Measurements from ENCODE around the gene RGL1. TPM values are rescaled to one million over a fixed set of nuclear protein-coding genes. Genes with fewer than 3 reads are reported as not detected.
A peak's percentile ranks its signal among the peaks of the same experiment; 100 is the strongest.
"Not testable (repeated sequence)": the region's sequence is repeated elsewhere in the genome, so short reads cannot be mapped to it uniquely, and the experiment has no call there.

RGL1 gene
- total RNA-seq, 2 donors from 2014 or later, result 22.5 to 32.7 TPM

DNA sequence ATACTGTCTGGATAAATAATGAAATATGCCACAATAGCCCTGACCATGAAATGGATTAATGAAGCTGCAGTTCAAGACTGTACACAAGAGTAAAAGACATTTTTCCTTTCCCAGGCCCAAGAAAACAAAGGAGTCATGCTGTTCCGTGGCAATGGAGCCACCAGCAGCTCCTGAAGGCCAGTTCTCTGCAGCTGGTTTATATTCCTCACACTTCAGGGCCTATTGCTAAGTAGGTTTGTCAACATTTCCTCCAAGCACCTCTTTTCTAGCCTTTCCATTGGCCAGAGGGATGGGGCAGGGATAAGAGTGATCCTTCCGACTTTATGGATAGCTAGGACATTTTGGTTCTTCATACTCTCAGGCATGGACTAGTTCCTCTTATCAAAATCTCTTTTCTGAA, 24.2 kb upstream of the RGL1 start:
- intact Hi-C loops (cut with DNase I), result no loop called here
- no peak for DNase-seq
- peak in 1 of 2 donors; percentile 58 for ATAC-seq

DNA sequence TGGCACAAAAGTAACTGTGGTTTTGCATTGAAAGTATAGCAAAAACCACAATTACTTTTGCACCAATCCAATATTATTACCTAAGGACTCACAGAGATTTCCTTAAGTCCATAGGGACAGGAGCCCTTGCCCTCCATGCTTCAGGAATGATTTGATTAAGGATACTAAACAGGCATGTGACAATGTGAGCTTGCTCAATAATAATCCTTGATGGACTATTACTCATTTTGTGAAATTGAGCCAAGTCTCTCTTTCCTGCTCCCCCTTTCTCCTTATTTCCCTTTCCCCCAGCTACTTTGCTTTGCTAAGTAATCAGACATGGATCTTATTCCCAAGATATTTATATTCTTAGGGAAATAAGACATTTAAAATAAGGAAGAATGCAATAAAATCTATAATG, 21.6 kb upstream of the RGL1 start:
- no peak for DNase-seq
- intact Hi-C loops (cut with DNase I), result no loop called here
- peak; percentile 29 to 42 for ATAC-seq

DNA sequence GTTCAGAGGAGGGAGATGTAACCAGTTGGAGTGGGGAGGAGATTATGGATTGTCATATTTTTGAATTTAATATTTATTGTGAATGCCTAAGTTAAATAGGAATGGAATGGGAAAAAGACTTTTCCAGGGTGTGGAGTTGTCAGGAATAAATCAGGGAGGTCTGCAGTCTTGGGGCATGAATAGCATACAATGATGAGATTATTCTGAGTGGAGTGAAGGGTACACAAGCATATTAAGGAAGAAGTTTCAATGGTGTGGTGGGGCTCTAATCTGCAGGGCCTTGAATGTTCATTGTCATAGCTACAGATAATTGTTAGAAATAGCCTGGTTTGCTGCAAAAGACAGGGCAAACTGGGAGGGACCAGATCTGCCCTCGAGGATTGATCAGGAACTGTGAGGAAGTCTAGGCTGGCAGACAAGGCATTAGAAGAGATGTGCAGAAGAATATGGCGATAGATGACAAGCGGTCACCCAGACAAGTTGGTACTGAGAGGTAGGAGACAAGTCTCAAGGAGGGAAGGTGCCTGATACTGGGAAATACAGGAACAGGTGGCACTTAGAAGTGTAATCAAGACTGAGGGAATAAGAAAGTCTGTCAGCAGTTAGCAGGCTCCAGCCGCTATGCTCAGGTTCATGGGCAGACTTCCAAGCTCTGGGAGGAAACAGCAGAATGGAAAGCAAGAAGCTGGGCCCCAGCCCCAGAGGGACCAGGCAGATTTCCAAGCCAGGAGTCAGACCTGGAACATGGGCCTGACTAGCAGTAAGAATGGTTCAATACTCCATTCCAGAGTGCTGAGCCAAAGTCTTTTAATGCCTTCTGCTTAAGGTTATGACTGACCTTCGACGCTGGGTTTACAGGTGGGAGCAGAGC, 20.9 kb upstream of the RGL1 start:
- intact Hi-C loops (cut with DNase I), result no loop called here
- ATAC-seq, result peak; percentile 49 to 88
- DNase-seq, result peak; percentile 63

DNA sequence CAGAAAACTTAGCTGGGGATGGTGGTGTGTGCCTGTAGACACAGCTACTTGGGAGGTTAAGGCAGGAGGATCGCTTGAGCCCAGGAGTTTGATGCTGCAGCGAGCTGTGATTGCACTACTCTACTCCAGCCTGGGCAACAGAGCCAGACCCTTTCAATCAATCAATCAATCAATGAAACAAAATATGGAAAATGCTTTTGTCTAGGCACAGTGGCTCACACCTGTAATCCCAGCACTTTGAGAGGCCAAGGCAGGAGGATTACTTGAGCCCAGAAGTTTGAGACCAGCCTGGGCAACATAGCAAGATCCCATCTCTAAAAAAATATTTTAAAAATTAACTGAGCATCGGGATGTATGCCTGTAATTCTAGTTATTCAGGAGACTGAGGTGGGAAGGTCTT, 19.0 kb upstream of the RGL1 start:
- intact Hi-C loops (cut with DNase I); DNase-seq; ATAC-seq: not testable (repeated sequence)

DNA sequence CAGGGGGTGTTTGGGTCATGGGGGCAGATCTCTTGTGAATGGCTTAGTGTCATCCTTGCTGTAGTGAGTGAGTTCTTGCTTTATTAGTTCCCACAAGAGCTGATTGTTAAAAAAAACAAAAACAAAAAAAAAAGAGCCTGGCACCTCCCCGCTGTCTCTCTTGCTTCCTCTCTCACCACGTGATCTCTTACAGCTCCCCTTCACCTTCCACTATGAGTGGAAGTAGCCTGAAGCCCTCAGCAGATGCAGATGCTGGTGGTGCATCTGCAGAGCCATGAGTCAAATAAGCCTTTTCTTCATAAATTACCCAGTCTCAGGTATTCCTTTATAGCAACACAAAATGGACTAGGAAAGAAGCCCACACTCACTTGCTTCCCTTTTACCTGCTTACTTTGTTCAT, 17.2 kb upstream of the RGL1 start:
- no peak for ATAC-seq
- no peak for DNase-seq
- intact Hi-C loops (cut with DNase I), result no loop called here

DNA sequence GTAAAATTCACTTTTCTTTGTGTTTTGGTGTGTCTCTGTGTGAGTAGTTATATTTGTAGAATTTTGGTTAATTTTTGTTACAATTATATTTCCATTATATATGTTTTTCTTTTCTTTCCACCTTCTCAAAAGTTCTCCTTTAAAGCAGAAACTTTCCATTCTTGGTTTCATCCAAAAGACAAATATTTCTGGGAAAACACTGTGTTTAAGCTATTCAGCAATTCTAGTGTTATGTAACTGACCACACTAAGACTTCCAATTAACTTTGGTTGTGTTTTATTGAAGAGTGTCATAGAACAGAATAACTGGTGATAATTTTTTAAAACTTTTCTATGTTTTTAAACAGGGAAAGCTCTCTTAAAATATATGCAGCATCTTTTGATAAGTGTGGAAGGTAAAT, 13.6 kb upstream of the RGL1 start:
- DNase-seq (no peak), ATAC-seq (no peak)
- intact Hi-C loops (cut with DNase I), result no loop called here

DNA sequence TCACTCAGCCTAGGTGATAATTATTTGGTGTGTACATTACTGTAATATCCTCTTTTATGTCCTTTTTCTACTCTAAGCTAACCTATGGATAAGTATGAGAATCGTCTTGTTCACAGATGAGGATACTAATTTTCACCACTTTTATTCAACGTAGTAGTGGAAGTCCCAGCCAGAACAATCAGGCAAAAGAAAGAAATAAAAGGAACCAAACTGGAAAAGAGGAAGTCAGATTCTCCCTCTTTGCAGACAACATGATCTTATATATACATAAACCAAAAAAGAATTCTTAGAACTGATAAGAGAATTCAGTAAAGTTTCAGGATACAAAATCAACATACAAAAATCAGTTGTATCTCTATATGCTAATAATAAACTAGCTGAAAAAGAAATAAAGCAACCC, 12.6 kb upstream of the RGL1 start:
- ATAC-seq (no peak), DNase-seq (no peak)
- intact Hi-C loops (cut with DNase I), result no loop called here

DNA sequence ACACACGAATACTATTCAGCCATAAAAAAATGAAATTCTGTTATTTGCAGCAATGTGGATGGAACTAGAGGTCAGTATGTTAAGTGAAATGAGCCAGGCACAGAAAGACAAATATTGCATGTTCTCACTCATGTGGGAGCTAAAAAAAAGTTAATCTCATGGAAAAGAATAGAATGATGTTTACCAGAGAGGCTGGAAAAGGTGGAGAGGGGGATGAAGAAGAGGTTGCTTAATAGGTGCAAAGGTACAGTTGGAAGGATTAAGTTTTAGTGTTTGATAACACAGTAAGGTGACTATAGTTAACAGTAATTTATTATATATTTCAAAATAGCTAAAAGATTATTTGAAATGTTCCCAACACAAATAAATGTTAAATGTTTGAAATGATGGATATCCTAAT, 10.8 kb upstream of the RGL1 start:
- intact Hi-C loops (cut with DNase I), result no loop called here
- DNase-seq (no peak), ATAC-seq (no peak)

DNA sequence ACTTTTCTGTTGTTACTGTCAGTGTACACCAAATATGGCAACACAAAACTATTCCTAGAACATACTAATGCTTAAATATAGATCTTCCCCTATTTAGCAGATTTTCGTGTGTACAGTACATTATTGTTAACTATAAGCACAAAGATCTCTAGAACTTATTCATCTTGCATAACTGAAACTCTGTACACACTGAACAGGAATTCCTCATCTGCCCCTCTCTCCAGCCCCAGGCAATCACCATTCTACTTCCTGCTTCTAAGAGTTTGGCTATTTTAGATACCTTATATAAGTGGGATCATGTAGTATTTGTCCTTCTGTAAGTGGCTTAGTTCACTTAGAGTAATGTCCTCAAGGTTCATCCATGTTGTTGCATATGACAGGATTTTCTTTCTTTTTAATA, 4.5 kb upstream of the RGL1 start:
- DNase-seq (no peak), ATAC-seq (no peak)
- intact Hi-C loops (cut with DNase I), result loop anchor here in 1 of 2 donors (10.0 kb wide), 1 partner anchor 114 kb away; no protein-coding TSS in a partner anchor

DNA sequence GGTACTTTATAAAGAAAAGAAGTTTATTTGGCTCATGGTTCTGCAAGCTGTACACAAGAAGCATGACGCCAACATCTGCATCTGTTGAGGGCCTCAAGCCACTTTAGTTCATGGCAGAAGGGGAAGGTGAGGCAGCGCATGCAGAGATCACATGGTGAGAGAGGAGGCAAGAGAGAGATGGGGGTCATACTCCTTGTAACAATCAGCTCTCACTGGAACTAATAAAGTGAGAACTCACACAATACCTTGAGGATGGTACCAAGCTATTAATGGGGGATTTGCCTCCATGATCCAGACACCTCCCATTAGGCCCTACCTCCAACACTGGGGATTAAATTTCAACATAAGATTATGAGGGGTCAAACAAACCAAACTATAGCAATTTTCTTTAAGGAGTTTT, 3.3 kb upstream of the RGL1 start:
- no peak for DNase-seq
- intact Hi-C loops (cut with DNase I), result loop anchor here in 1 of 2 donors (10.0 kb wide), 1 partner anchor 113 kb away; no protein-coding TSS in a partner anchor
- ATAC-seq, result no peak

DNA sequence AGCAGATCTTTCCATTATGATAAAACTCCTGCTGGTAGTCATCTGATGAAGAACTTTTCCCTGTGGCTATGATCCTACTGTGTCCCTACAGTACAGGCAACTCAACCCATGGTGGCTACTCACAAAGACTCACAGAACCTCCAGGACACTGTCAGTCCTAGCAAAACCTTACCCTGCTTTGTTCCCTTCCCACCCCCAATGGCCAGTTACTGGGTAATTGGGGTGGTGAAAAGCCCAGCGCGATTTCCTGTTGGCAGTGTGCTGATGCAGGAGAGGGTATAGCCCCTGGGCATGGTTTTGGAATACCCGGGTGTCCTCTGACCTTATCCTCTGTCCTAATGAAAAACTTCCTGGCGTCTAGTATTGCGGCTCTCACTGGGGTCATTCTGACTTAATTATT, 533 bp upstream of the RGL1 start:
- intact Hi-C loops (cut with DNase I), result loop anchor here in 1 of 2 donors (10.0 kb wide), 1 partner anchor 110 kb away; no protein-coding TSS in a partner anchor
- DNase-seq (peak; percentile 24), ATAC-seq (peak in 1 of 2 donors; percentile 33)

DNA sequence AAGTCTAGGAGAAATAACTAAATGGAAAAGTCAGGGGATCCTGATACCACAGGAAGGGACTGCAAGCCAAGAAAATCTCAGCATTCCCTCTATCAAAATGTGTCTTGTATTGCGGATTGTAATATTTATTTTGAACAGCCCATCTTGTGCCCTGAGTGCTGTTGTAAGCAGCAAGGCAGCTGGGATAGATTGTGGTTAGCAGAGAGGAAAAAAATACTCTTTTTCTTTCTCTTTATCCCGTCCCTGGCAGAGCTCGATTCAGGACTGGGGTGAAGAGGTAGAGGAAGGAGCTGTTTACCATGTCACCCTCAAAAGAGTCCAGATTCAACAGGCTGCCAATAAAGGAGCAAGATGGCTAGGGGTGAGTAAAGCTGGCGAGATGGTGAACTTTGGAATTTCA, 1.2 kb downstream of the RGL1 start:
- peak in 1 of 2 donors; percentile 1 for ATAC-seq
- intact Hi-C loops (cut with DNase I), result loop anchor here in 1 of 2 donors (10.0 kb wide), 1 partner anchor 109 kb away; no protein-coding TSS in a partner anchor
- DNase-seq, result no peak

DNA sequence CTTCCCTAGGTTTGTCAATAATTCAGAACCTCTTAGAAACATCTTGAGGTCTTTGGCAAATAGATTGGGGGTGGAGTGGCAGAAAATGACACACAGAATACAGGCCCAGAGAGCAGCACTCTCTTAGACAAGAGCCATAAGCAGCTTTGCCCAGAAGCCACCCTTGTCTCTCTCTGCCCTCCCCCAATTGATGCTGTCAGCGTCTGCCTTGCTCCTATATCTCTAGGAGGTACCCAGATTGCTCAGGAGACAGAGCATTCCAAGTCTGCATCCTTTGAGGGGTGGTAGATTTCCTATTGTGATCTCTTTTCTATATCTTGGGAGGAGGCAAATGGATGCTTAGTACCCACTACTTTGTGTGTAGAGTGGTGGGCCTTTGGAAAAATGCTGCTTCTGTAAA, 1.8 kb downstream of the RGL1 start:
- intact Hi-C loops (cut with DNase I), result loop anchor here in 1 of 2 donors (10.0 kb wide), 1 partner anchor 108 kb away; no protein-coding TSS in a partner anchor
- DNase-seq (no peak), ATAC-seq (no peak)

DNA sequence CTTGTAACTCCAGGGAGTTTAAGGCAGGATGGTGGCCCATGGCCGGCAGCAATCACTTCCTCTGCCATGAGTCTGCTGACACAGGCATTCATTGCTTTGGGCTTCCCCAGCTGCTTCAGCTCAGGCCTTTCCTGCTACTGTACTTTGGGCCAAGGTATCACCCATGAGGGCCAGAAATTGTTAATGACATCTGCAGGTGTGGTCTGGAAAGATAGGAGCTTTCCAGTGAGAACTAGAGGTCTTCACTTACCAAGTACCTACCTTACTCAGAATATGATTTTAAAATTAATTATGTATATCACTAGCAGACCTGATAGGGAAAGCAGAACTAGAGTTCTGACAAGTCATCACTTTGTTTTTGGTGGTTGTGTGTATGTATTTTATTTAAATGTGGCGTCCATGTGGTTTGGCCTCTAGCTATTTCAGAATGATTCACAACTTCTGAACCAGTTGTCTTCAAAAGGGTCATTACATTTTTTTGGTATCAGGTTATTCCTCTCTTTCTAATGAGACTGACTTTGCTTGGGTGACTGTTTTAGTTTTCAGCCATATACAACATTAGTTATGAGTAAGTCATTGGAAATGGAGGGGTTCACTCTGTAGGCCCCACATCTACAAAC, 2.7 kb downstream of the RGL1 start:
- peak; percentile 40 for DNase-seq
- intact Hi-C loops (cut with DNase I), result loop anchor here in 1 of 2 donors (10.0 kb wide), 1 partner anchor 107 kb away; no protein-coding TSS in a partner anchor
- ATAC-seq, result peak in 1 of 2 donors; percentile 22

DNA sequence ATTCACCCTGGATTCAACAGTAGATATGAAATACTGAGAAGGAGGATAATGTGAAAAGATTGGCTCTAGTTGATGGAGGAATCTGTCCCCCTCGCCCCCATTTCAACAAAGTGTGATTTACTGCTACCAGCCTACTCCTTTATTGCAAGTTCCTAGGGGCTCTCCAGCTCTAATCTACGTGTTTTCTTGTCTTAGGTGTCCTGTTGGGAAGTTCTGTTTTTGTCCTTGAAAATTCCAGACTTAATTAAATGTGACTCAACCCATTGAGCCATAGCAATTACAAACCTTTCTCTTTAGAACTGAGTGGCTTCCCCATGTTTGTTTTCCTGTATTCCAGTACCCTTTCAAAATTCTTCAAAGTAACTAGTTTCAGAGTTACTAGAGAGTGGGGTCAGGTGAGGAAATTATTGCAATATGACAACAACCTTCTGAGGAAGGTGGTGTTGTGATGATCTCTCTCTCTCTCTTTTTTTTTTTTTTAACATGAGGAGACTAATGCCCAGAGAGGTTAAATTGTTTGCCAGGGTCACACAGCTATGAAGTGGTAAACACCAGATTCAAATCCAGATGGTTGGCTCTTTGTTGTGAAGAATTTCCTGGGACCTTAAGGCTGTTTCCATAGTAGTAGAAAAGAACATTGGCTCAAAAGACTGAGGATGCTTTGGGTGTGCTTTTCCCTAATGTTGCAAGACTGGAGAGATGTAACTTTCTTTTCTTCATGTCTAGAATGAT, 3.5 kb downstream of the RGL1 start:
- ATAC-seq (no peak), DNase-seq (no peak)
- intact Hi-C loops (cut with DNase I), result loop anchor here in 1 of 2 donors (10.0 kb wide), 1 partner anchor 106 kb away; no protein-coding TSS in a partner anchor

DNA sequence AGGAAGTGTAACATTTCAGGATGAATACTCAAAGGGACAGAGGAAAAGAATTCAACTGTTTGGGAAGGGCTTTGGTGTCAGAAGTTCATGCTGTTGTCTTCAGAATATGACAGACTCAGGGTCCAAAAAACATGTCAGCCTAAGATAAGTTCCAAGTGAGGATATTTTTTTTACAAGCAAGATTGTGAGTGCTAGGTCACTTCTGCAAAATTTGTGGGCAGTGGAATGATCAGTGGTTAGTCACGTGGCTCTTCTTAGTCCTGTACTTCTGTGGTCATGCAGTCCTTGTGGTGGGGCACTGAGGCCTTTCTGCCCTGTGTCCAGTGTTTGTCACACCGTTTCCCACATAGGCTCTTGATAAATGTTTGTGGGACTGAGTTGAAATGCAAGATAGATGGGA, 5.2 kb downstream of the RGL1 start:
- ATAC-seq (no peak), DNase-seq (no peak)
- intact Hi-C loops (cut with DNase I), result loop anchor here in 1 of 2 donors (10.0 kb wide), 1 partner anchor 55 kb away; no protein-coding TSS in a partner anchor

DNA sequence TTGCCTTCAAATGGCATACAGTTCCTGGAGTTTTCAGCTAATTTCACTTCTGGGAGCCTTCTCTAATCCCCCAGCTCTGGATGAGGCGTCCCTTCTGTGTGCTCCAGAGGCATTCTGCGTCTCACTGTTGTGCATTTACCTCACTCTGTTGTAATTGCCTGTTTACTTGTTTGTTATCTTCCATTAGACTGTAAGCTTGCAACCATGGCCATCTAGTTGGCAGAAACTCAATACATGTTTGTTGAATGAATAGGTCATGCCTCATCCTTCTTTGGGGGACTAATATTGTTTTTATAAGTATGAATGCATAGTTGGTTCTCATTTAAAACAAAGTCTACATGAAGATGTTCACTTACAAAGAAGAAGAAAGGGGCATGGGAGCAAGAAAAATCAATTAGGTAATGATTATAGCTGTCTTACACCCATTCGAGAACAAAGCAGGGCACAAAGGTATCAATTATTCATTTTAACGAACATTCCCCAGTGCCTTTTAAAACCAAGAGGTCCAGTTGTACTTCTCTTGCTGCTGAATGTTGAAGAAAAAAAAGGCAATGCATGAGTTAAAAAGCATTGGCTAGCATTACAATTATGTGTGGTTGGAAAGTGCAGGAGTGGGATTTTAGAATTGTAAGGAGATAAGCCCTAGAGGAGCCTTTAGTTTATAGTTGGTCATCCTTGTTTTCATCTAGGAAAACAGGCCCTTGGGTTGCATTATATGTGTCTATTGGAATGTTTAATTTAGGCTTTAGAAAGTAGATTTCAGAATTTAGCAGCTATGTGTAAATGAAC, 6.0 kb downstream of the RGL1 start:
- DNase-seq (no peak), ATAC-seq (no peak)
- intact Hi-C loops (cut with DNase I), result loop anchor here in 1 of 2 donors (10.0 kb wide), 1 partner anchor 54 kb away; no protein-coding TSS in a partner anchor

DNA sequence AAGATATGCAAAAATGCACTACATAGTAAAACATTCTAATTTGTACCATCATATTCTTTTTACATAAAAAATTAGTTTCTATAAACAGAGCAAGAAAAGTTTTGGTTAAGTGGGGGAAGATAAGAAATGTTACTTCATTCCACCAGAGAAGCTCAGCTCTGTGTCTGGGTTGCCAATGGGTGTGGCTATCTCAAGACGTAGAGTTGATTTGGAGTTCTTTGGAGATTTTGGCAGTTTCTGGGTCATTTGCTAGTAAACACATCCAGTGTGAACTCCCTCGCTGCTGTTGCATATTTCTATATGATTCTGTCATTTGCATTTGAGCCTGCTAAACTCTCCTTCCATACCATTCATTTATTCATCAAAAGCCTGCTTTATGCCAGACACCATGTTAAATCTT, 7.2 kb downstream of the RGL1 start:
- ATAC-seq (peak in 1 of 2 donors; percentile 53), DNase-seq (peak; percentile 29)
- intact Hi-C loops (cut with DNase I), result loop anchor here in 1 of 2 donors (10.0 kb wide), 1 partner anchor 53 kb away; no protein-coding TSS in a partner anchor
